Fibroblast of gingiva (primary cell): ENCODE results near the gene SUSD2.
A peak's percentile ranks its signal among the peaks of the same experiment; 100 is the strongest.
"Not testable (repeated sequence)": the region's sequence is repeated elsewhere in the genome, so short reads cannot be mapped to it uniquely, and the experiment has no call there.

ENCODE experiments used
- DNase-seq: peaks from one replicate; pipeline ENCODE4 v3.0.0-alpha.2; 2011; ENCODE audit warnings: low read depth

Gene SUSD2

DNA sequence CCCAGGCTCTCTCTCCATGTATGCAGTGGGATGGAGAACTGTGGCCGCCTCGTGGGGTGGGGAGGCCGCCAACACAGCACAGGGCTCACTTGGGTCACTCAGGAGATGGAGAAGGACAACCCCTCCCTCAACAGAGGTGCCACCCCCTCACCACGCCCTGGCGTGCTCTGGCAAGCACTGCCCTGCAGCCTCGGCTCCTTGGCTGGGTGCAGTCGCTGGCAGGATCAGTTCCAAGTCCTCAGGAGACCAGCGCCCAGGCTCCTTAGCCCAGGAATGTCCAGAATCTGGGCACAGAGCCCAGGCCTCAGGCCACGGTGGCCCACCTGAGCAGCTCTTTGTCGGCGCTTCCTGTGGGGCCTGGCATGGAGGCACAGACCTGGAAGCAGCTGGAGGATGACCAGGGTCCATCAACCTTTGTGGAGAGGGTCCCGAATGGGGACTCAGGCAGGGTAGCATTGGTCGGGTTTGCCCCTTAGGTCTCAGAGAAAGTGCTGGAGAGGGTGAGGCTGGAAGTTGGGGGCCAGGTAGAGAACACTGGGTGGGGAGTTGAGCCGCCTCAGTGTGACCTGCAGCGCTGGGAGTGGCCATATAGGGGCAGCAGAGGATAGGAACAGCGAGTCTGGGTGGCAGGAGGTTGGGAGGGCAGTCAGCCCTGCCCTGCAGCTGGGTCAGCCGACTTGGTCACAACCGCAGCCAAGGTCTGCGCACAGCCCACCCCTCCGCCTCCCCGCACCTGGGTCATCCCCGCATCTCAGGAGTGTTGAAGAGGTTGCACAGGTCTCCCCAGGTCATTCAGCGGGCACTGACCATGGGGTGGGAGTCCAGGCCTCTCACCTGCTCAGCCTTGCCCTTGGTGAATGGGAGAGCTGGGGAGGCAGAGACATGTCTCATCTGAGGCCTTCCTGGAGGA is 8.2 kb downstream of the SUSD2 start:
- peak; percentile 56 for DNase-seq

DNA sequence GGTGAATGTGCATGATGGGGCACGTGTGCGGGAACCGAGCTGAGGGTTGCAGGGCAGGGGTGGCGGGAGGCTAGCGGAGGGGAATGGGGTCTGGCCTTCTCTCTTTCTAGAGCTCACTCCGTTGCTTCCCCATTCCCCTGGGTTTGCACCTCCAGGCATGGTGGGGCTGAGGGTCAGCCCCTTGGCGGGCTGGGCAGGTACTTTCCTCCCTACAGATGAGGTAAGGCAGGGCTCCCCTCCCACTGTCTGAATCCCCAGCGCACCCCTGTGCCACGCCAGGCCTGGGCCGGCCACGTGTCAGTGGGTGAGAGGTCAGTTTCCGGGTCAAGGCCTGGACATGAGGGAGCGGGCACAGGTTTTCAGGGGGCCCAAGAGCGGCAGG is 8.9 kb downstream of the SUSD2 start:
- DNase-seq, result no peak

DNA sequence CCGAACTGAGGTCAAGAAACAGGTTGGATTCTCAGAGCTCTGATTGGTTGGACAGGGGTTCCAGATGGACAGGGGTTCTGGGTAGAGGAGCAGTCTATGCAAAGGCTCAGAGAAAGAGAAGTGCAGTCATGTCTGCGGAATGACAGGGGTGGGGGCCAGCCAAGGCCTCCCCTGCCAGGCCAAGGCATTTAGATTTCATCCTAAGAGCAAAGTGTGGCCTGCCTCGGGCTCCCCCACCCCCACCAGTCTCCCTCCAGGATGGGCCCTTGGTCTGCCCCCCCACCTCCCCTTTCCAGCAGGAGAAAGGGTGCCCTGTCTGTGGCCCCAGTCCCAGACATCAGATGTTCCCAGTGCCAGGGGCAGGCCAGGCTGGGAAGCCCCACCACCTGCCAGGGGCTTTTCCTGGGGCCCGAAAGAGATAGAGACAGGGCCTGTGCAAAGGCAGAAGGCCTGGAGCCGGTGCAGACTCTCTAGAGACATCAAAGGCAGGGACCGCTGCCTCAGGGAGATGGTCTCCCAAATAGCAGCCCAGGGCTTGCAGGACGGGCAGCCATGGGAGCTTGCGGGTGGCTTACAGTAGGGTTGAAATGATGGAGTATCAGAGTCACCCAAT is 9.4 kb downstream of the SUSD2 start:
- no peak for DNase-seq

DNA sequence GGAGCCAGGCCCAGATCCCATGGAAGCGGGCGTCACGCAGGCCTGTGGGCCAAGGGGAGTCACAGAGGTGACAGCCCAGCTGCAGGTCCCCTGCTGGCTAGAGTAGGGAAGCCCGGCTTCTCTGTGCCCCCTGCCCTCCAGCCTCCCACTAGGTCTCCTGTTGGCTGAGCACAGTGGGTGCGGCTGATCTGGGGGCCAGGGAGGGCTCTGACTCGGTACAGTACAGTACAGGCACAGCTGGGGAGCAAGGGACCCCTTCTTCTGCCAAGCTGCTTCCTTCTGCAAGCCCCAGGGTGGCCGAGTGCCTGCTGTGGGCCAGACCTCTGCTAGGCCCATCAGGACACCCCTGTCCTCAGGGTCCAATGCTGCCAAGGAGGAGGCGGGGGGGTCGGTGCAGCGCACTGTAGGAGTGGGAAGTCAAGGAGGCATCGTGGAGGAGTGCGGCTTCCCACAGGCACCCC is 10.1 kb downstream of the SUSD2 start:
- no peak for DNase-seq

DNA sequence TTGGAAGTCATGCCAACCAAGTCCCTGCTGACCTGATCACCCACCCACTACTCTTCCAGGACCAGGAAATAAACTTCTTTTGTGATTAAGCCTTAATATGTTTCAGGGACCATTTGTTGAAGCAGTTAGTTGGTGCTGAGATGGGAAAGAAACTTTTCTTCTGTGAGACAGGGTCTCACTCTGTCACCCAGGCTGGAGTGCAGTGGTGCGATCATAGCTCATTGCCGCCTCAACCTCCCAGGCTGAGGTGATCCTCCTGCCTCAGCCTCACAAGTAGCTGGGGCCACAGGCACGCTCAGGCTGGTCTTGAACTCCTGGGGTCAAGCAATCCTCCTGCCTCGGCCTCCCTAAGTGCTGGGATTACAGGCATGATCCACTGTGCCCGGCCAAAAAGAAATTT is 10.6 kb downstream of the SUSD2 start:
- no peak for DNase-seq

DNA sequence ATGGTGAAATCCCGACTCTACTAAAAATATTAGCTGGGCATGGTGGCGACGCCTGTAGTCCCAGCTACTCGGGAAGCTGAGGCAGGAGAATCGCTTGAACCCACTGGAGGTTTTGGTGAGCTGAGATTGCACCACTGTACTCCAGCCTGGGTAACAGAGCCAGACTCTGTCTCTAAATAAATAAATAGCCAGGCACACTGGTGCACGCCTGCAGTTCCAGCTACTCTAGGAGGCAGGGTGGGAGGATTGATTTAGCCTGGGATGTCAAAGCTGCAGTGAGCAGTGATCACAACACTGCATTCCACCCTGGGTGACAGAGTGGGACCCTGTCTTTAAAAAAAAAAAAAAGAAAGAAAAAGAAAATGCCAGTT is 17.4 kb downstream of the SUSD2 start:
- no peak for DNase-seq

DNA sequence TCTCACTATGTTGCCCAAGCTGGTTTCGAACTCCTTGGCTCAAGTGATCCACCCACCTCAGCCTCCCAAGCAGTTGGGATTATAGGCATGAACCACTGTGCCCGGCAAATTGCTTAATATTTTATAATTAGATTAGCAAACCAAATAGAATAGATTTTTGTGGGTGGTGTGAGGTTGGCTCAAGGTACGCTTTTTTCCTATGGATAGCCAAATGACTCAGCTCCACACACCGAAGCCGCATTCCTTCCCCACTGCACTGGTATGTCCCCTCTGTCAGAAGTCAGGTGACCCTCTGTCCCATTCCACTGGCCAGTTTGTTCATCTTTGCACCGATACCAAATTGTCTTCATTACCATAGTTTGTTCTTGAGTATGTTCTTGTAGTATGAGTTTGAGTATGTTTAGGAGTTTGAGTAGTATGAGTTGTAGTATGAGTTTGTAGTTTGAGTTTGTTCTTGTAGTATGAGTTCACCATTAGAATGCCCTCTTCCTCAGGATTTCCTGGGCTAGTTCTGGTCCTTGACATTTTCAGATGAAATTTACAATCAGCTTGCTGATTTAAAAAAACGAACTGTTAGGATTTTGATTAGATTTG is 19.4 kb downstream of the SUSD2 start:
- peak; percentile 90 for DNase-seq

DNA sequence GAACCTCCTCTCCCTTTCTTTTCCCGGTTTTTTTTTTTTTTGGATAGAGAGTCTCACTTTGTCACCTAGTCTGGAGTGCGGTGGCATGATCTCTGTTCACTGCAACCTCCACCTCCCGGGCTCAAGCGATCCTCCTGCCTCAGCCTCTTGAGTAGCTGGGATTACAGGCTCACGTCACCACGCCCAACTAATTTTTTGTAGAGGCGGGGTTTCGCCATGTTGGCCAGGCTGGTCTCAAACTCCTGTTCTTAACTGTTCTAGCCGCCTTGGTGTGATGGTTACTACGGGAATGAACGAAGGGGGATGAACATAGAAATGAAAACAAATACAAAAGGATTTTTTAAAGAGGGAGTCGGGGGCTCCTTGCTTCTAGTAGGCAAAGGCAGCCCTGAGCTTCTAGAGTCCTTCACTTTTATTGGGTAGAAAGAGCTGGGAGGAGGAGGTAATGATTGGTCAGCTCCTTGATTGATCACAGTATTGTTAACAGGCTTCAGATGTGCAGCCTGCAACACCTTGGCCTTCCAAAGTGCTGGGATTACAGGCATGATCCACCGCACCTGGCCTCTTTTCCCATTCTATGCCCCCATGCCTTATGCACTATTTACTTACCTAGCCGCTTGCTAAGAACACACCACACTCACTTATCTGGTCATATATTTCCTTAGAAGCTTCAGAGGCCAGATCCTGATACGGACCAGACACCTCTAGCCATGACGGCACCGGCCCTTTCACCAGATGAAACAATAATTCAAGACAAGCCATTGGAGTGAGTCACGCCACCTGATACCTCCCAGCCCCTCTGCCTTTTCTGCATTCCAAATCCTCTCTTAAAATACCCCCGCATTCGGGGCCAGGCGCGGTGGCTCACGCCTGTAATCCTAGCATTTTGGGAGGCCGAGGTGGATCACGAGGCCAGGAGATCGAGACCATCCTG is 20.7 kb downstream of the SUSD2 start:
- no peak for DNase-seq

DNA sequence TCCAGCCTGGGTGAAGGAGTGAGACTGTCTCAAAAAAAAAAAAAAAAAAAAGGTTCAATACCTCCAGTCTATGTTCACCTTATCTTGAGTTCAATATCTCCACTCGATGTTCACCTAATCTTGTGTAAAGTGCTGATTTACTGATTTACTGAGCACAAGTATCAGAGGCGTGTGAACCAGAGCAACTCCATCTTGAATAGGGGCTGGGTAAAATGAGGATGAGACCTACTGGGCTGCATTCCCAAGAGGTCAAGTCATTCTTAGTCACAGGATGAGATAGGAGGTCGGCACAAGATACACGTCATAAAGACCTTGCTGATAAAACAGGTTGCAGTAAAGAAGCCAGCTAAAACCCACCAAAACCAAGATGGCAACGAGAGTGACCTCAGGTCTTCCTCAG is 22.6 kb downstream of the SUSD2 start:
- DNase-seq, result not testable (repeated sequence)

DNA sequence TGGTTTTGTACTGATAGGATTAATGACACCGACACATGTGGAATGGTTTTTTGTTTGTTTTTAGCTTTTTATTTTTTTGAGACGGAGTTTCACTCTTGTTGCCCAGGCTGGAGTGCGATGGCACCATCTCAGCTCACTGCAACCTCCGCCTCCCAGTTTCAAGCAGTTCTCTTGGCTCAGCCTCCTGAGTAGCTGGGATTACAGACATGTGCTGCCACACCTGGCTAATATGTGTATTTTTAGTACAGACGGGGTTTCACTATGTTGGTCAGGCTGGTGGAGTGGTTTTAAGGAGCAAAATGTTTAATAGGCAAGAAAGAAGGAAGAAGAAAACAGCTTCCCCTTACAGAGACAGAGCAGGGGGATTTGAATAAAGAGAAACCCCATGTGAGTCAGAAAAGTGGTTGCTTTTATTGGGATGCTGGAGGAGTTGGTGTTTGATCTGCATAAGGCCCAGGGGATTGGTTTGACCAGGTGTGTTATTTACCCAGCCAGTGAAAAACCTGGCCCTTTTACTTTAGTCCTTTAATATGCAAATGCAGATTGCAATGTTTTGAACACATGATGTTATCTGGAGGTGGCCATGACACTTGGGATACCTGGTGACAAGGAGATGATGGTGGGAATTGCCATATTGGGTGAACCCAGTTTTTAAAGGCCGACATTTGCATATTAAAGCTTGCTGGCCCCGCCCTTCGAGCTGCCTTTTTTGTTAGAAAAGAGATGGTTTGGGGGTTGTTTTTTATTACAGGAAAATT is 24.3 kb downstream of the SUSD2 start:
- DNase-seq, result no peak

DNA sequence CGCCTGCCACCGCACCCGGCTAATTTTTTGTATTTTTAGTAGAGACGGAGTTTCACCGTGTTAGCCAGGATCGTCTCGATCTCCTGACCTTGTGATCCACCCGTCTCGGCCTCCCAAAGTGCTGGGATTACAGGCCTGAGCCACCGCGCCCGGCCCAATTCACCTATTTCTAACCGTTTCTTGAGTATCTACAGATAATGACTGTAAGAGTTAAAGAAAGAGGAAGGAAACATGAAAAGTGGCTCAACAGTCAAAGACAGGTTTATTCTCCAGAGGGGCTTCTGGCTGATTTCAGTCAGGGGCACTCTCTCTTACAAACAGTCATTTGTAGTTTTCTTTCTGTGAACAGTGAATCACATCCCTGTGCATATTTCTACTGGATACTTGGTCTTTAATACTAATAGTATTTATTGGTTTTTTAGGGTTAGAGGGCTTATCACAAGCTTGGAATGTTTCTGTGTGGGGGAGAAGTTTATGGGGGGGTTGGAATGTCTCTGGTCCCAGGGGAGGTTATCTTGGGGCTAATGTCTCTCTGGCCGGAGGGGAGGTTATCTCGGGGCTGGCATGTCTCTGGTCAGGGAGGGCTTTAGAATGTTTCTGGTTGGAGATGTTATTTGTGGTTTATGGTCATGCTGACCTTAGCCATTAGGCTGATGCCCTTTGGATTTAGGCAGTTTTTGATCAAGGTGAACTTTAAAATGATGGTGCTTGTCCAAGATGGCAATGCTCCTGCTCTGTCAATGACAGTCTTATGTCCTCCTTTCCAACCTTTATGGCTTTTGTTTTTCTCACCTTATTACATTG is 25.4 kb downstream of the SUSD2 start:
- not testable (repeated sequence) for DNase-seq

DNA sequence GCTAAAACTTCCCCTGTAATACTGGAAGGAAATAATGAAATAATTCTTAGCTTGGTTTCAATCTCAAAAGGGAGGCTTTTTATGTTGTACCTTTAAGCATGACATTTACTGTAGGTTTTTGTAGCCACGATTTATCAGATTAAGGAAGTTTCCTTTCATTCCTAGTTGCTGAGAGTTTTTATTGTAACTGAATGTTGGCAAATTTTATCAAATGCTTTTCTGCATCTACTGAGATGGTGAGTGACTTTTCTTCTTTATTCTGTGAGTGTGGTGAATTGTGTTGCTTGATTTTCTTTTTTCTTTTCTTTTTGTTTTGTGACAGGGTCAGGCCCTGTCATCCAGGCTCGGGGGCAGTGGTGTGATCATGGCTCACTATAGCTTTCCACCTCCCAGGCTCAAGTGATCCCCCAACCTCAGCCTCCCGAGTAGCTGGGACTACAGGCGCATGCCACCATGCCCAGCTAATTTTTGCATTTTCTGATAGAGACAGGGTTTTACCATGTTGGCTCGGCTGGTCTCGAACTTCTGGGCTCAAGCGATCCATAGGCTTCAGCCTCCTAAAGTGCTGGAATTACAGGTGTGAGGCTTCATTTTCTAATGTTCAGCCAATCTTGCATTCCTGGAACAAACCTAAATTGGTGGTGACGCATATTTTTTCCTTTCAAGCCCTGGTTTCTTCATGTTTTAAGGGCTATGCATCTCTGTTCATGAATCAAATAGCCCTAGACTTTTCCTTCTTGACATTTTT is 26.2 kb downstream of the SUSD2 start:
- DNase-seq, result no peak

DNA sequence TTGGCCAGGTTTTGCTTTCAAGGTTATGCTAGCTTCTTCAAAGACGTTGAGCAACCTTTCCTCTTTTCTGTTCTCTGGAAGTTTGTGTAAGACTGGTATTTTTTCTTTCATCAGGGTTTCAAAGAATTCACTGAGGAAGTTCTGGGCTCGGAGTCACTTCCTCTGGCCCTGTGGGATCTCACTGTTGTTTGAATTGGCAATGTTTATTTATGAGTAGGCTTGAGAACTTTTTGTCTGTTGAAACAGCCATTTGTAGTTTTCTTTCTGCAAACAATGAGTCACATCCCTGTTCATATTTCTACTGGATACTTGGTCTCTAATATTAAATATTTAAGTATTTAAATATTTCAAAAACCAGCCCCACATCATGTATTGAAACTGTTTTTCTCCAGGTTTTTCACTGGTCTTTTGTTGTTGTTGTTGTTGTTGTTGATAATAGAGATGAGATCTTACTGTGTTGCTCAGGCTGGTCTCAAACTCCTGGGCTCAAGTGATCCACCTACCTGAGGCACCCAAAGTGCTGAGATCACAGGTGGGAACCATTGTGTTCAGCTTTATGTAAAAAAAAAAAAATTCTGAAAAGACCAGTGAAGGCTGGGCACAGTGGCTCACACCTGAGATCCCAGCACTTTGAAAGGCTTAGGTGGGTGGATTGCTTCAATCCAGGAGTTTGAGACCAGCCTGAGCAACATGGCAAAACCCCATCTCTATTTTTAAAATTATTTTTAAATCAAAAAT is 26.9 kb downstream of the SUSD2 start:
- DNase-seq, result peak; percentile 96

DNA sequence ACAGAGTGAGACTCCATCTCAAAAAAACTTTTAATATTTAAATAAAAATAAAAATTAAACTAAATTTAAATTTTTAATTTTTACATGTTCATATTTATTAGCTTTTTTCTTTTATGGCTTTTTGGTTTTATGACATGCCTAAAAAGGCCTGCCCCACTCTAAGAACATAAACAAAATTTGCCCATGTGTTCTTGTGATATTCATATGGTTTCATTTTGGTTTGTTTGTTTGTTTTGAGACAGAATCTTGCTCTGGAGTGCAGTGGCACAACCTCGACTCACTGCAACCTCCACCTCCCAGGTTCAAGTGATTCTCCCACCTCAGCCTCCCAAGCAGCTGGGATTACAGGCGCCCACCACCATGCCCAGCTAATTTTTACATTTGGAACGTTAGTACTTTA is 27.7 kb downstream of the SUSD2 start:
- DNase-seq, result peak; percentile 67

DNA sequence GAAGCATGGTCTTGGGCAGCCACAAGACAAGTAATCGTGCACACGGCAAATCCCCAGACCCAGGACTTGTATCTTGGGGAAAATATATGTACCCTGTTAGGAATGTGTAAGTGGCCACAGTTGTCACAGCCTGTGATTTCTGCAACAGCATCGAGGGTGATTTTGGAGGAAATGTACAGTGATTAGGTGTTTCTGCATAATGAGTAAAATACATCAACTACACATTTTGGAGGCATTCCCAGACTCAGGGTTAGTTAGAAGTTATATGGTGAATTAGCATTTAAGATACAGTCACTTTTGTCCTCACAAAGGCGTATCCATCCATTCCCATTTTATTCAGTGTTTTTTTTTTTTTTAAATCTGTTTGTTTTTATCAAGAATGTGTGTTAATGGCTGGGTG is 28.4 kb downstream of the SUSD2 start:
- no peak for DNase-seq

DNA sequence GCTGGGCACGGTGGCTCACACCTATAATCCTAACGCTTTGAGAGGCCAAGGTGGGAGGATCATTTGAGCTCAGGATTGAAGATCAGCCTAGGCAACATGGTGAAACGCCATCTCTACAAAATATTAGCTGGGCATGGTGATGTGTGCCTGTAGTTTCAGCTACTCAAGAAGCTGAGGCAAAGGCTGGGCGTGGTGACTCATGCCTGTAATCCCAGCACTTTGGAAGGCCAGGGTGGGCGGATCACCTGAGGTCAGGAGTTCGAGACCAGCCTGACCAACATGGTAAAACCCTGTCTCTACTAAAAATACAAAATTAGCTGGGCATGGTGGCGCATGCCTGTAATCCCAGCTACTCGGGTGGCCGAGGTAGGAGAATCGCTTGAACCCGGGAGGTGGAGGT is 29.1 kb downstream of the SUSD2 start:
- DNase-seq, result not testable (repeated sequence)

DNA sequence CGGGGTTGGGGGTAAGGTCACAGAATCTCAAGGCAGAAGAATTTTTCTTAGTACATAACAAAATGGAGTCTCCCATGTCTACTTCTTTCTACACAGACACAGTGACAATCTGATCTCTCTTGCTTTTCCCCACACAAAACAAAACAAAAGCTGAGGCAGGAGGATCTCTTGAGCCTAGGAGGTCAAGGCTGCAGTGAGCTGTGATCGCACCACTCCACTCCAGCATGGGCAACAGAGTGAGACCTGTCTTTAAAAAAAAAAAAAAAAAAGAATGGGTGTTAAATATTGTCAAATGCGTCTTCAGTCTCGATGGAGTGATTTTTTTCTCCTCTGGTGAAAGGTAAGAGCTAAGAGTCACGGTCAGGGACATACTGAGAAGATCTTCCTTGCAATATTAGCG is 30.4 kb downstream of the SUSD2 start:
- not testable (repeated sequence) for DNase-seq

DNA sequence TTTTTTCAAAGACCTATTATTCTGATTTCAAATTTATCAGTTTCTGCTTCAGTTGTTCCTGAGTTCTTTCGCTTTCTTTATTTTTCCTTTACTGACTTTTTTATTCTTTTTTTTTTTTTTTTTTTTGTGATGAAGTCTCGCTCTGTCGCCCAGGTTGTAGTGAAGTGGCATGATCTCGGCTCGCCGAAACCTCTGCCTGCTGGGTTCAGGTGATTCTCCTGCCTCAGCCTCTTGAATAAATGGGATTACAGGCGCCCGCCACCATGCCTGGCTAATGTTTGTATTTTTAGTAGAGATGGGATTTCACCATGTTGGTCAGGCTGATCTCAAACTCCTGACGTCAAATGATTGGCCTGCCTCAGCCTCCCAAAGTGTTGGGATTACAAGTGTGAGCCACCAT is 31.8 kb downstream of the SUSD2 start:
- DNase-seq, result not testable (repeated sequence)
